ENCODE data around the gene NAT16. TPM values are rescaled to one million over a fixed set of nuclear protein-coding genes. Genes with fewer than 3 reads are reported as not detected.

The NAT16 gene
- total and polyA plus RNA-seq, 2 of the 13 experiments (the other 11 are each of a cell fraction or from before 2014, with no cell fraction given): 0.04 TPM; not detected in 1

- peak; percentile 12; the same call in 1 of the 2 replicates for TF ChIP-seq MXD1 (CRISPR knock-in tag; IDR thresholded peaks at IDR 0.05)
- peak; percentile 99 for TF ChIP-seq RXRA (CRISPR knock-in tag; IDR thresholded peaks at IDR 0.05)
- no peak; the same call in 1 of the 2 replicates for TF ChIP-seq ZFP36L2 (CRISPR knock-in tag; IDR thresholded peaks at IDR 0.05)
- TF ChIP-seq ZNF232 (CRISPR knock-in tag; IDR thresholded peaks at IDR 0.05; ENCODE audit: borderline replicate concordance): 0 out of 2 replicates have a peak, but pooled peaks have one; percentile 23
- TF ChIP-seq RXRB (CRISPR knock-in tag; IDR thresholded peaks at IDR 0.05; ENCODE audit: borderline replicate concordance): peak; percentile 96
- TF ChIP-seq HNRNPLL (IDR thresholded peaks at IDR 0.05; ENCODE audit: low read depth, low read length, poor library complexity, severe bottlenecking): peak; percentile 41
- peak; percentile 68 for TF ChIP-seq ZFX (CRISPR knock-in tag; IDR thresholded peaks at IDR 0.05; ENCODE audit: low read depth)
- peak; percentile 68 for TF ChIP-seq PITX1 (CRISPR knock-in tag; IDR thresholded peaks at IDR 0.05)
- TF ChIP-seq SP2 (CRISPR knock-in tag; IDR thresholded peaks at IDR 0.05): no peak
- TF ChIP-seq MTF2 (CRISPR knock-in tag; IDR thresholded peaks at IDR 0.05; ENCODE audit: borderline replicate concordance): no peak
- TF ChIP-seq ZNF354B (CRISPR knock-in tag; IDR thresholded peaks at IDR 0.05): peak; percentile 88
- peak; percentile 56; the same call in 1 of the 2 replicates for TF ChIP-seq GMEB1 (CRISPR knock-in tag; IDR thresholded peaks at IDR 0.05; ENCODE audit: borderline replicate concordance)
- TF ChIP-seq TCF7L2 (IDR thresholded peaks at IDR 0.05; ENCODE audit: low read depth, low read length): no peak
- TF ChIP-seq PLRG1 (conservative IDR thresholded peaks at IDR 0.05): no peak
- TF ChIP-seq MED1 (CRISPR knock-in tag; IDR thresholded peaks at IDR 0.05): peak; percentile 97
- no peak for TF ChIP-seq ZFP62 (CRISPR knock-in tag; IDR thresholded peaks at IDR 0.05)
- no peak for TF ChIP-seq ZNF234 (CRISPR knock-in tag; conservative IDR thresholded peaks at IDR 0.05)
- peak; percentile 69; the same call in 1 of the 2 replicates for TF ChIP-seq ZMYM3 (CRISPR knock-in tag; IDR thresholded peaks at IDR 0.05)
- TF ChIP-seq TOPORS (CRISPR knock-in tag; IDR thresholded peaks at IDR 0.05): 0 out of 2 replicates have a peak, but pooled peaks have one; percentile 40
- TF ChIP-seq ZZZ3 (CRISPR knock-in tag; IDR thresholded peaks at IDR 0.05; ENCODE audit: borderline replicate concordance): peak; percentile 52; the same call in 1 of the 2 replicates
- TF ChIP-seq MBNL3 (CRISPR knock-in tag; conservative IDR thresholded peaks at IDR 0.05): no peak
- no peak for TF ChIP-seq KMT2A (CRISPR knock-in tag; IDR thresholded peaks at IDR 0.05)
- TF ChIP-seq ZNF44 (CRISPR knock-in tag; IDR thresholded peaks at IDR 0.05): no peak
- TF ChIP-seq NPAS2 (CRISPR knock-in tag; IDR thresholded peaks at IDR 0.05; ENCODE audit: borderline replicate concordance): no peak
- TF ChIP-seq ZNF816 (CRISPR knock-in tag; IDR thresholded peaks at IDR 0.05; ENCODE audit: borderline replicate concordance): peak; percentile 91; the same call in 1 of the 2 replicates
- TF ChIP-seq NCOA5 (CRISPR knock-in tag; IDR thresholded peaks at IDR 0.05): no peak
- no peak for TF ChIP-seq KDM1A (CRISPR knock-in tag; IDR thresholded peaks at IDR 0.05)
- TF ChIP-seq ZFAT (CRISPR knock-in tag; conservative IDR thresholded peaks at IDR 0.05): no peak
- no peak for TF ChIP-seq CBX5 (CRISPR knock-in tag; IDR thresholded peaks at IDR 0.05; ENCODE audit: borderline replicate concordance)
- no peak for TF ChIP-seq ZNF20 (CRISPR knock-in tag; IDR thresholded peaks at IDR 0.05)
- no peak for TF ChIP-seq SOX6 (IDR thresholded peaks at IDR 0.05)
- peak; percentile 99 for TF ChIP-seq SOX6 (CRISPR knock-in tag; IDR thresholded peaks at IDR 0.05)
These were observed 53.2 kb downstream of the NAT16 start, which contains the start of gene SERPINE1 (continued) for GRCh38 chr7:101126651-101127459.
